Measurements from ENCODE around the gene SIAH3.
"Not testable (repeated sequence)": the region's sequence is repeated elsewhere in the genome, so short reads cannot be mapped to it uniquely, and the experiment has no call there.

Gene SIAH3

DNA sequence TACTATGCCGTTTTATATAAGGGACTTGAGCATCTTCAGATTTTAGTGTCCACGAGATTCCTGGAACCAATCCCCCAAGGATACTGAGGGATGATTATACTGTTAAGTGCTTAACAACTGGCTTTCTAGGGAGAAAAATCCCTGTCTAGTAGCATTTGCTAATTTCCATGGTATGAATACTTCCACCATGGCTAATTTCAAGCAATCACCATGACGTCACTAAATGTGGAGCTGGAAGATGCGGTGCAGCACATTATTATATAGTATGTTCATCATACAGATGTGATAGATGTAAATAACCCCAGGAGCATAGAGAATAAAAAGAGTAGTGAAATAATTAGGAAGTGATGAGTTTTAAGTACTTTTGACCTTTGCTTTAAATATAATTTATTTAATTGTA, 72.7 kb downstream of the SIAH3 start:
- DNase-seq = no peak

DNA sequence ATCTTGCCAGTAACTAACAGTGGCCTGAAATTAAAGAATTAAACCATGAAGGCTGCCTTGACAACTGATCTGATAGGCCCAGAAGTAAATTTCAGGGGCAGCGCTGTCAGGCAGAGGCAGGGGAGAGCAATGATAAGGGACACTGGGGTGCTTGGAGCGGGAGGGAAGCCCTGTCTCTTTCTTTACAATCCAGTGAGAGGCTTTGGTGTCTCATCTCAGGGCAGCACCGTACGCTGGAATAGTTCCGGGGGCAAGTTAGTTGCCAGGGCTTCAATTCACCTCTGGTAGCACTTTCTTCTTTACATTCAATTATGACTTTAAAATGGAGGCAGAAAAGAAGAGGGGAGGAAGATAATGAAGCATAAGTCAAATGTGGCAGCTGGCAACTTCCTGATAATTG, 74.8 kb downstream of the SIAH3 start:
- no peak for DNase-seq

- peak; percentile 97 for DNase-seq
Measured at GRCh38 chr13:45775401-45775963, 76.1 kb downstream of the SIAH3 start.

GRCh38 chr13:45773944-45774343, 77.6 kb downstream of the SIAH3 start:
- DNase-seq = no peak

- no peak for DNase-seq
Measured at GRCh38 chr13:45773236-45773635, 78.3 kb downstream of the SIAH3 start.

DNA sequence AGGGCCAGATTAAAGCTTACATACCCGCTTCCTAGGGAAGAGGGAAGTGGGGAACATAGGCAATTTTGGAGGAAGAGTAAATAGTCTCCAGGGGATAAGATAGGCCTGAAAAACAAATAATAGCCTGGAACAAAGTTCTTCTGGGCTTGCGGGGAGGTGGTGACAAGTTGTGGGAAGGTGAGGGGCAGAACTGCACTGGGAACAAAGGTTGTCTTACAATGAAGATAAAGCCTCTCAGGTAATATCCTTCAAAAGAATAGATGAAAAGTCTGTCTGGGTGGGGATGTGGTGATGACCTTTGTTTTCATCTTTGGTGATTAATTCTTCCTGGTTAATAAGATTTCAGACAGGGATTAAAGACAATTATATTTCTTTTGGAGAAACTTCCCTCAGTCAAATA, 80.7 kb downstream of the SIAH3 start:
- DNase-seq = no peak

DNA sequence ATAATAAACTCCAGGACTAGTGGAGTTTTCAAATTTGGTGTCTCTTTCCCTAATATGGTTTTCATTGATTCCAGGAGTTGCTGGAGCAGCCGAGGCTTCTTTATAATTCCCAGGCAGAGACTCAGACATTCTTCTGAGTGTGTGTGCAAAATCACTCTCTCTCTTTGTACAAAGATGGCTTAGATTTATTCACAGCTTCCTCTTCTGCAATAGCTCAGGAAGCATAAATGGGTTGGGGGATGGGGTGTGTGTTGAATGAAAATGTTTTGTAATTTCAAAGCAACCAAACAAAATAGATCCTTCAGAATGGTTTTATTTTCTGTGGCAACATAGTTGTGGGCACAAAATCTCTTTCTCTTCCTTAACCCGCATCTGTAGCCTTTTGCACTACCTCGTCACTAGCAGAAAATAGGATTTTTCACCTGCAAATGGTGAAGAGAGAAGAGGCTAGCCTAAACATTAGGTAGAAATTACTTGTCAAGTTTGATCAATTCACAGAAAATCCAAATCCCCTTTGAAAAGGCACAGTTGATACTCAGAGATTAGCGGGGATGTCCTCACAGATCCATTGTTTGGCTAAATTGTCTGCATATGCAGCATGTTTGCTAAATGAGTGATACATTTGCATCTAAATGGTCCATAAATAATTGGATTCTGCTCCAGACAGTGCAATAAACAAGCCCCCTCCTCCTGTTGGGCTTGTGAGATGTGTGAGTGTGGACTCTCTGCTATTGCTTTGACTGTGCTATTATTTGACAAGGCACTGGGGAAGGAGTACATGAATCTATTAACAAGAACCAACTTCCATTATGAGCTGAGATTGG, 82.7 kb downstream of the SIAH3 start:
- peak; percentile 63 for DNase-seq

DNA sequence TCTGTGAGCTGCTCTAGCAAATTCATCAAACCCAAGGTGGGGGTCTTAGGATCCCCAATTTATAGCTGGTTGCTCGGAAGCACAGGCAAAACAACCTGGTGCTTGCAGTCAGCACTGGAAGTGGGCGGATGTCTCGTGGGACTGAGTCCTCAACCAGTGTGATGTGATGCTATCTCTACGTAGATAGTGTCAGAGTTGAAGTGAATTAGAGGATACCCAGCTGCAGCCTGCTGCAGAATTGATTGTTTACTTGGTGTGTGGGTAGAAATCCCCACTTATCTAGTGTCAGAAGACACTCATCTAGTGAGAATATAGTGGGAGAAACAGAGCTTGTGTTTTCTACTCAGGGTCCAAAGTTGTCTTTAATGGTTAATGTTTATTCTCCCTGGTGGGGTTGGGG, 86.1 kb downstream of the SIAH3 start:
- no peak for DNase-seq

GRCh38 chr13:45763419-45763818, 88.1 kb downstream of the SIAH3 start:
- DNase-seq = no peak

DNA sequence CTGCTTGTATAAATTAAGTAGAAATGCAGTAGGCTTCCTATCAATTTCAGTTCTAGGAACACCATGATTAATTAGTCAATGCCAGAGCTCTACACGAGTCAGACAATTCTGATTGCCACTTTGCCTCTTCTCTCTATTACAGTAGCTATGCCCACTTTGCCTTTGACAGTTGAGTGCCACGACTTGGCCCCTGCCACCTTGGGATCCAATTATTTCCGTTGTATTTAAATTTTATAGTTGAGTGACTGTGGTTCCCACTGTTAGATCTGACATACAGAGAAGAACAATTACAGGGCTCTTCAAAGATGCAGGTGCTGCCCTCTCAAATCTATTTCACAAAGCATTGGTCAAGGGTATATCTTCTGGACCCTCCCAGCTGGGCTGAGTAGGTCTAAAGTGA, 94.0 kb downstream of the SIAH3 start:
- DNase-seq = not testable (repeated sequence)

GRCh38 chr13:45756498-45756897, 95.1 kb downstream of the SIAH3 start:
- DNase-seq = not testable (repeated sequence)

- DNase-seq = no peak
Measured at GRCh38 chr13:45752510-45752909, 99.0 kb downstream of the SIAH3 start.

GRCh38 chr13:45751885-45752284, 99.7 kb downstream of the SIAH3 start:
- peak; percentile 83 for DNase-seq

DNA sequence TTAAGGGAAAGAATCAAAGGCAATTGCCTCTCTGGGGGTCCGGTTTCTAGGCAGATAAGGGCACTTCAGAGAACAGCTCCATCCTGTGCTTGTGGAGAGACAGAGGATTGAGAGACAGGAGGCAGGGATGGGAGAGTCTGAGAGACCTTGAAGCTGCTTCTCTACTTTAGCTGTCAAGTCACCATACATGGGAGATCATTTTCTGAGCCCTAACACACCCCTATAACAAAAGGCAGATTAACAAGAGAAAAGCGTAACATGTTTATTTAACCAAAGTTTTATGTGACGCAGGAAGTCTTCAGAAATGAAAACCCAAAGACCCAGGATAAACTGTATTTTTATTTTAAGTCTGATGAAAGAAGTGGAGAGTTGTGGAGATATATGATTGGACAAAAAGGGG, 101.0 kb downstream of the SIAH3 start:
- DNase-seq = no peak

- peak; percentile 96 for DNase-seq
Measured at GRCh38 chr13:45748941-45749759, 102.4 kb downstream of the SIAH3 start.

- no peak for DNase-seq
Measured at GRCh38 chr13:45747071-45747470, 104.5 kb downstream of the SIAH3 start.

DNA sequence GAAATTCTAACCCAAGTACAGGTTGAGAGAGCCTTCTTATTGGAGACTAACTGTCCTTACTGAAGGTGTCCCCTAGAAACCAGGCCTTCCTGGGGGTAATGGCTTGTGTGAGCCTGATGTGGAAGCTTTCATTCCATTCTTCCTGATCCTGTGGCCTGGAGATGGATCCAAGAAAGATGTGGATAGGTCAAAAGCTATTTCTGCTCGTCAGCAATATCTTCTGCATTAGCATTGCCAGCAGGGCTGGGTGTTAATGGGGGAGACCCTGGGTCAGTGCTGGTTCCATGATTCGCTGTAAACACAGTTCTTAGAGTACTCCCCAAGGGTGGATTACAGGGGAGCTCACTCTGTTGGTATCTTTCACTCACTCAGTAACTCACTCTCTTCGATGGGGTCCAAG, 106.6 kb downstream of the SIAH3 start:
- DNase-seq = no peak

DNA sequence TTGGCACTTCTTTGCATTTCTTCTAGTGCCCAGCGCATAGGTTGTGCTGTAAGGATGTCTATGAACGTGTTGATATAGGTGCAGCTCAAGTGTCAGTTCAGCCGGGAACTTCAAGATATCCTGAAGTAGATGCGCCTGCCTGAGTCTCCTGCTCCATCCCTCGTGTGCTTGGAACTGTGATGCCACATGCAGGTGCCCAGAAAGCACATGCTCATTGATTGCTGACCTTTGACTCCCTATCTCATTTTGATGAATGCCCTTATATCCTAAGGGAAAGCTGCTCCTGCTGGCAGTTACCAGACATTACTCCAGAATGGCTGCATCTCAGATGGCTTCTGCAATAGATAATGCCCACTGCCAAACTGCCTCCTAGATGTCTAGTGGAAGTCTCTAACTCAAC, 108.6 kb downstream of the SIAH3 start:
- no peak for DNase-seq

DNA sequence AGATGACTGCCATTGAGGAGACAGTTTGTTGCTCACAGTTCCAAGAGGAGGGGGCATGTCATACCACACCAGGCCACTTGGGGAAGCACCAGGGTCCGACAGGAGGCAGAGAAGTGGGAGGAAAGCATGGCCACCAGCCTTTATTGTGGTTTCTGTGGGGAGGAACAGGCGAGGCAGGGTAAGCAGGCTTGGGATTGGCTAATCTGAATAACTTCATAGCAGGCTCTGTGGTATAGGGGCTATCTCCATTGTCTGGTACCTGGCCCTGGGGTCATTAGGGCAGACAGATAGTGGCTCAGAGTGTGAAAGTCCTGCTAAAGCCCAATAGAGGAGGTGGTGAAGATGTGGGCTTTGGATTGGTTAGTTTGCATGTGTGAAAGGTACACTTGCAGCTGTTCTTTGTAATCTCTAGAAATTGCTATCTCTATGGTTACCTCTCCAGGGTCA, 114.0 kb downstream of the SIAH3 start:
- peak; percentile 57 for DNase-seq

DNA sequence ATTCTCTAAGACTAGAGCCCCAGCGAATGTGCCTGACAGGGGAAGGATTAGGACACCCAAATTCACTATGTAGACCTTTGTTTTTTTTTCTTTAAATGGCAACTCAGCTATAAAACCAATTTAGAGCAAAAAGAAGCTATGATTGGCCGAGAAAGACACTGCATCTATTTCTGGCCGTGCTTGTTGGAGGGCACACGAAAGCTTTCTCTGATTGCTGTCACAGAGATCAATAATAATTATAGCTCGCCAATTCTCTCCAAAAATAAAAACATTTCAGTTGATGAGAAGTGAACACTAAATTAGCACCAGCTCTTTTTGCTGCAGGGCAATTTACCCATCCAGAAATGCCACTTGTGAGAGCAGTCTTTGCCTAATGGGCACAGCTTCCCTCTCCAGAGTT, 118.2 kb downstream of the SIAH3 start:
- no peak for DNase-seq

DNA sequence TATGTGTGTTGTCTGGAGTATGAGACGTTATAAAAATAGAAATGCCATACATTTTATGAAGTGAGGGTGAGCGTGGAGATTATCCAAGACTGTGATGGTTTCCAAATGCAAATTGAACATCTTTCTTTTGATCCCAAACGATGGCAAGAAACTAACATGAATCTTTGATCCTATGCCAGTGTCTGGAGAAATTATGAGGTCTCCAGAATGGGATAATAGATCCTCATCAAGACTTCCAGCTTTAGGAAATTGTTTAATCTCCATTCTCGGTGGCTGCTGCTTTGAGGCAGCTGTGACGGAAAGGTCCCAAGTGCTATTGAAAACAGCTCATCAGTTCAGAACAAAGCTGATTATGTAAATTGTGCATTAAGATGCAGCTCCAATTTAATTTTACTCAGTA, 118.6 kb downstream of the SIAH3 start:
- DNase-seq = peak; percentile 94

- no peak for DNase-seq
Measured at GRCh38 chr13:45731455-45731854, 120.1 kb downstream of the SIAH3 start.

DNA sequence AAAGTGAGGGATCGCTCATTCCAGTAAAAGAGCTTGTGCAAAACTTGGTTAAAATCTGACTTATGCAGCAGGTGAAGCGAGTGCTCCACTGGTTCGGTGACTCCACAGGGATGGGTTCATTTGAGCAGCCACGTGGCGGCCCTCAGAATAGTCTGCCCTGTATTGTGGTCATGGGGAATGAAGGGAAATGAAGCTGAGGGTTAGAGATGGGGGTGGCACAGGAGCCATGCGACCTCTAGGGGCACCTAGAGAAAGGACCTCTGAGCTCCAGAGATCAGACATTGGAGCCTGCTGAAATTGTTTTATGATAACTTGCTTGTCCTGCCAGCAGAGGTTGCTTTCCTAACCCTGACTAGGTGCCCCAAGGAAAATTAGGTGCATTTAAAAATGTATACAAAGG, 122.8 kb downstream of the SIAH3 start:
- peak; percentile 54 for DNase-seq
